Ishikawa (cell line): ENCODE data around the gene KRTAP5-4.

Source experiments
- CEBPB ChIP-seq: IDR thresholded peaks from 2 replicates; pipeline ENCODE4 v1.6.1; 2012
- CREB1 ChIP-seq: IDR thresholded peaks from 2 replicates; pipeline ENCODE4 v1.6.1; 2012; ENCODE audit warnings: low read depth
- EGR1 ChIP-seq: IDR thresholded peaks from 2 replicates; pipeline ENCODE4 v1.6.1; 2012
- EP300 ChIP-seq: IDR thresholded peaks from 2 replicates; pipeline ENCODE4 v1.6.1; 2012; ENCODE audit warnings: borderline replicate concordance
- TEAD4 ChIP-seq: IDR thresholded peaks from 2 replicates; pipeline ENCODE4 v1.6.1; 2012
- USF1 ChIP-seq: IDR thresholded peaks from 2 replicates; pipeline ENCODE4 v1.6.1; 2012
- YY1 ChIP-seq: IDR thresholded peaks from 2 replicates; pipeline ENCODE4 v1.6.1; 2012; ENCODE audit warnings: low read depth

- TF ChIP-seq YY1 (no peak), USF1 (no peak), CREB1 (no peak), EGR1 (no peak), CEBPB (no peak), EP300 (no peak), TEAD4 (no peak)
These were observed 30.5 kb upstream of the KRTAP5-4 start for GRCh38 chr11:1652442-1652770.
